SU-DHL-6 (cell line): Measurements from ENCODE around the gene RAB1A.

Experiments
- H2AFZ ChIP-seq: fragments of 200-600 bp; sonication (generic); 2 replicates; pipeline ENCODE4 v1.6.1; 2014; ENCODE audit warnings: low read depth, mild to moderate bottlenecking, moderate library complexity, mixed read lengths, antibody characterized with exemption, low read length; ENCODE audit not compliant: severe bottlenecking
- H3F3A ChIP-seq: fragments of 200-600 bp; shearing (Covaris generic); 2 replicates; pipeline ENCODE4 v1.6.0; 2016; ENCODE audit warnings: antibody characterized with exemption, mild to moderate bottlenecking; ENCODE audit not compliant: insufficient read depth
- H3K27ac ChIP-seq: fragments of 200-600 bp; sonication (generic); 2 replicates; pipeline ENCODE4 v1.5.1; 2016; ENCODE audit warnings: low read depth, mild to moderate bottlenecking, low read length, moderate library complexity, mixed read lengths
- H3K27me3 ChIP-seq: fragments of 200-600 bp; sonication (generic), shearing (Covaris generic); 2 replicates; pipeline ENCODE4 v1.6.0; 2014; ENCODE audit warnings: mild to moderate bottlenecking, low read length
- H3K36me3 ChIP-seq: fragments of 200-600 bp; sonication (generic); 2 replicates; pipeline ENCODE4 v1.6.1; 2014; ENCODE audit warnings: mild to moderate bottlenecking, low read length, mixed read lengths
- H3K4me2 ChIP-seq: fragments of 300-600, 200-600 bp; shearing (Covaris generic), sonication (generic); 2 replicates; pipeline ENCODE4 v1.6.0; 2014; ENCODE audit warnings: low read length, low read depth, mild to moderate bottlenecking; ENCODE audit not compliant: poor library complexity, severe bottlenecking
- H3K4me3 ChIP-seq: fragments of 200-600 bp; sonication (generic); 2 replicates; pipeline ENCODE4 v1.5.1; 2014; ENCODE audit warnings: antibody characterized with exemption, low read length, mild to moderate bottlenecking, mixed read lengths; ENCODE audit not compliant: insufficient read depth, poor library complexity, severe bottlenecking
- H3K79me2 ChIP-seq: fragments of 200-600 bp; sonication (generic); 2 replicates; pipeline ENCODE4 v1.6.1; 2014; ENCODE audit warnings: mild to moderate bottlenecking, low read length, moderate library complexity; ENCODE audit not compliant: insufficient read depth
- H3K9ac ChIP-seq: fragments of 200-600 bp; sonication (generic); 2 replicates; pipeline ENCODE4 v1.7.0; 2014; ENCODE audit warnings: mild to moderate bottlenecking, low read length
- H3K9me2 ChIP-seq: fragments of 200-600 bp; sonication (generic); replicated peaks from 2 replicates; pipeline ENCODE4 v1.6.1; 2014; ENCODE audit warnings: low read length; ENCODE audit not compliant: insufficient read depth
- H3K9me3 ChIP-seq: fragments of 200-600 bp; sonication (generic); 2 replicates; pipeline ENCODE4 v1.6.1; 2014; ENCODE audit warnings: low read length, mixed read lengths; ENCODE audit not compliant: insufficient read depth
- H4K20me1 ChIP-seq: fragments of 200-600 bp; sonication (generic); 2 replicates; pipeline ENCODE4 v1.6.1; 2014; ENCODE audit warnings: low read depth, mild to moderate bottlenecking, antibody characterized with exemption, low read length, moderate library complexity, mixed read lengths
- EZH2phosphoT487 ChIP-seq: fragments of 200-600 bp; sonication (generic), shearing (Covaris generic); conservative IDR thresholded peaks from 2 replicates; pipeline ENCODE4 v1.6.1; 2018; ENCODE audit warnings: mild to moderate bottlenecking, antibody characterized with exemption, low read length, moderate library complexity, mixed read lengths
- TF ChIP-seq, protein P1 (sequence below): fragments of 200-600 bp; sonication (generic); IDR thresholded peaks from one replicate; pipeline ENCODE4 v1.5.1; 2017; ENCODE audit warnings: antibody characterized with exemption, mild to moderate bottlenecking, low read length, moderate library complexity; ENCODE audit not compliant: insufficient read depth, poor library complexity, severe bottlenecking

RAB1A gene

DNA sequence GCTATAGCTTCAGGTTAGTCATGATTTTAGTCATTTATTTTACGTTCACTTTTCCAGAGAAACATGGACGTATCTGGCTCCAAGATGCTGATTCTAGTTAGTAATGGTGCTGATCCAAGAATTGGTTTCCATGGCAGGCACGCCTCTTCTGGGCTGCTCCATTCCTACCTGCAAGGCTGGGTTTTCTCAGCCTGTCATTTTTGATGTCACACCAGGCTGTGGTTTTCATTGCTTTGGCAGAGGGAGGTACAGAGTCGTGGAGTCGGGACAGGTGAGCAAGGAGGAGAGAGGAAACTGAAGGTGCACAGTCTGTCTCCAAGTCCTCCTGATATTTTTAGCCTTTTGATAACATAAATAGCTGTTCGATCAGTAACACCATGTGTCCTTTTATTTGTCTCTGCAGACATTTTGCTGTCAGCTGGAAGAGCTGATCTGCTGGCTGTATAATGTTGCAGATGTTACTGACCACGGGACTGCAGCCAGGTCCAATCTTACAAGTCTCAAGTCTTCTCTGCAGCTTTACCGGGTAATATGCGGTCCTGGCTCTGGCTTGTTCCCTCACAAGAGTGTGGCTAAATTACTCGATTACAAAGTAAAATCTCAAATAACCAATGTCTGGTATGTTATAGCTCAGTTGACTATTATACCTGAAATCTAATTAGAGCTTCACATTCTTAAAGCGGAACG, 55.9 kb downstream of the RAB1A start:
- Histone ChIP-seq H3K27ac (no peak overlapping the region), H3K9me3 (no peaks in the 10 kb centered on the region), H3K4me2 (no peak overlapping the region), H3K9ac (no peak overlapping the region), H3K79me2 (no peaks in the 10 kb centered on the region), H3F3A (peaks cover 4% of the 10 kb centered on the region; the same call in 1 of the 2 replicates), H3K27me3 (no peaks in the 10 kb centered on the region), H4K20me1 (no peaks in the 10 kb centered on the region), H3K9me2 (no peaks in the 10 kb centered on the region), H3K36me3 (no peaks in the 10 kb centered on the region), H3K4me3 (no peak overlapping the region), H2AFZ (no peak overlapping the region)
- TF ChIP-seq EZH2phosphoT487: no peak
- TF ChIP-seq, protein P1, sequence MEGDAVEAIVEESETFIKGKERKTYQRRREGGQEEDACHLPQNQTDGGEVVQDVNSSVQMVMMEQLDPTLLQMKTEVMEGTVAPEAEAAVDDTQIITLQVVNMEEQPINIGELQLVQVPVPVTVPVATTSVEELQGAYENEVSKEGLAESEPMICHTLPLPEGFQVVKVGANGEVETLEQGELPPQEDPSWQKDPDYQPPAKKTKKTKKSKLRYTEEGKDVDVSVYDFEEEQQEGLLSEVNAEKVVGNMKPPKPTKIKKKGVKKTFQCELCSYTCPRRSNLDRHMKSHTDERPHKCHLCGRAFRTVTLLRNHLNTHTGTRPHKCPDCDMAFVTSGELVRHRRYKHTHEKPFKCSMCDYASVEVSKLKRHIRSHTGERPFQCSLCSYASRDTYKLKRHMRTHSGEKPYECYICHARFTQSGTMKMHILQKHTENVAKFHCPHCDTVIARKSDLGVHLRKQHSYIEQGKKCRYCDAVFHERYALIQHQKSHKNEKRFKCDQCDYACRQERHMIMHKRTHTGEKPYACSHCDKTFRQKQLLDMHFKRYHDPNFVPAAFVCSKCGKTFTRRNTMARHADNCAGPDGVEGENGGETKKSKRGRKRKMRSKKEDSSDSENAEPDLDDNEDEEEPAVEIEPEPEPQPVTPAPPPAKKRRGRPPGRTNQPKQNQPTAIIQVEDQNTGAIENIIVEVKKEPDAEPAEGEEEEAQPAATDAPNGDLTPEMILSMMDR: no peak

GRCh38 chr2:65072181-65072970, 57.5 kb downstream of the RAB1A start:
- no peak overlapping the region for H3K4me2 ChIP-seq

DNA sequence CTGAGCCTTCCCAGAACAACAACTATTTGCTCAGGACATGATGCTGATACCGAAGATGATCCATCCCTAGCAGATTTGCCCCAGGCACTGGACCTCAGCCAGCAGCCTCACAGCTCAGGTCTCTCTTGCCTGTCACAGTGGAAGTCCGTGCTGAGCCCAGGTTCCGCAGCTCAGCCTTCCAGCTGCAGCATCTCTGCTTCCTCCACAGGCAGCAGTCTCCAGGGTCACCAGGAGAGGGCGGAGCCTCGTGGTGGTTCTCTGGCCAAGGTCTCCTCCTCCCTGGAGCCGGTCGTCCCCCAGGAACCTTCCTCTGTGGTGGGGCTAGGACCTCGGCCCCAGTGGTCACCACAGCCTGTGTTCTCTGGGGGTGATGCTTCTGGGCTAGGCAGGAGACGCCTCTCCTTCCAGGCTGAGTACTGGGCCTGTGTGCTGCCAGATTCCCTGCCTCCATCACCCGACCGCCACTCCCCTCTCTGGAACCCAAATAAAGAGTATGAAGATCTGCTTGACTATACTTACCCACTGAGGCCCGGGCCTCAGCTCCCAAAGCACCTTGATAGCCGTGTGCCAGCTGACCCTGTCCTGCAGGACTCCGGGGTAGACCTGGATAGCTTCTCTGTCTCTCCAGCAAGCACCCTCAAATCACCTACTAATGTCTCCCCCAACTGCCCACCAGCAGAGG, 58.3 kb downstream of the RAB1A start:
- Histone ChIP-seq H3K27me3 (no peaks in the 10 kb centered on the region), H3K27ac (no peak overlapping the region), H3K79me2 (no peaks in the 10 kb centered on the region), H3K36me3 (no peaks in the 10 kb centered on the region), H3F3A (0 out of 2 replicates have a peak, but pooled peaks cover 4% of the 10 kb centered on the region), H3K4me3 (no peak overlapping the region), H2AFZ (no peak overlapping the region), H3K4me2 (no peak overlapping the region), H4K20me1 (no peaks in the 10 kb centered on the region), H3K9me2 (no peaks in the 10 kb centered on the region), H3K9me3 (no peaks in the 10 kb centered on the region), H3K9ac (no peak overlapping the region)
- no peak for TF ChIP-seq EZH2phosphoT487
- TF ChIP-seq, protein P1: peak; percentile 26

More at GRCh38 chr2:65072181-65072970, 57.5 kb downstream of the RAB1A start:
- no peak overlapping the region for H3K4me3 ChIP-seq
- H3K9me2 ChIP-seq: no peaks in the 10 kb centered on the region
- TF ChIP-seq, protein P1: no peak
- TF ChIP-seq EZH2phosphoT487: no peak
- H3K9ac ChIP-seq: no peak overlapping the region
- H4K20me1 ChIP-seq: no peaks in the 10 kb centered on the region
- H3K27ac ChIP-seq: no peak overlapping the region
- no peaks in the 10 kb centered on the region for H3K36me3 ChIP-seq
- H3K79me2 ChIP-seq: no peaks in the 10 kb centered on the region
- H2AFZ ChIP-seq: no peak overlapping the region
- 0 out of 2 replicates have a peak, but pooled peaks cover 4% of the 10 kb centered on the region for H3F3A ChIP-seq
- no peaks in the 10 kb centered on the region for H3K27me3 ChIP-seq
- no peaks in the 10 kb centered on the region for H3K9me3 ChIP-seq
